Adipose tissue (tissue), 3 donors: ENCODE data around the gene NEO1. TPM values are rescaled to one million over a fixed set of nuclear protein-coding genes. Genes with fewer than 3 reads are reported as not detected.

Experiments used
- H3K27ac ChIP-seq: one replicate; pipeline ENCODE4 v1.5.1; 2013; ENCODE audit warnings: low read depth, low read length
- WGBS, 3 donors: extraction: QIAGEN DNeasy Blood & Tissue Kit; methylation state at CpG; one replicate each; pipeline ENCODE4 v1.1.7; 2013; 5-methylcytosine and 5-hydroxymethylcytosine counted together
- polyA plus RNA-seq, 3 donors: library from polyadenylated mRNA; stranded (reverse); fragments of 200-250 nt; gene quantifications; one replicate each; pipeline ENCODE4 v1.2.3, GENCODE V29; 2013
- donor health status: healthy with polysubstance abuse.
- donor health status: Bipolar disorder and iron deficiency.
- donor health status: healthy.

Gene NEO1
- polyA plus RNA-seq, 3 donors = 5.8 to 12.2 (median 9.8) TPM

DNA sequence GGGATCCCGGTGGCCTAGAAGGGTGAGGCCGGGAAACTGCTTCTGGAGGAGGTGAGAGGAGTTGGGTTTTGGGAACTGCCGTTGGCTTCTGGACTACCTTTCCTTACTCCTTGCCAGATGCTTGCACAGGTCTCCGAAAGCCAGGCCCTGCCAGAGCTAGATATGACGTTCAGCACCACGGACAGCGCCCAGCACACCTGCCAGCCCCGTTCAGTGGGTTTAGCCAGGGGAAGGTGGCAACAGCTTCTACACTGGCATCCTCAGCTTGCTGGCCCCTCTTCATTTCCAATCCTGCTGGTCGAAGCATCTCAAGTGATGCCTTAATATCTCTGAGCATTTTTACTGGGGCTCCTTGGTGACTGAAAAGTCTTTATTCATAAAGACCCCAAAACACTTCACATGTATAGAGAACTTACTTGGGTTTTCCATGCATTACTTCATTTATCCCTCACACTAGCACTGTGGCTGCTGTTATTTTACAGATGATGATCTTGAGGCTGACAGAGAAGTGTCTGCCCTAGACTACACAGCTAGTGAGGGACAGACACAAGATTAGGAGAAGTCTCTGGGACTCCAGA lies 294.6 kb downstream of the NEO1 start:
- 15 to 26% (median 24%) methylated on average over 9 of the region's 9 CpGs for WGBS, 3 donors
- H3K27ac ChIP-seq = no peak overlapping the region

DNA sequence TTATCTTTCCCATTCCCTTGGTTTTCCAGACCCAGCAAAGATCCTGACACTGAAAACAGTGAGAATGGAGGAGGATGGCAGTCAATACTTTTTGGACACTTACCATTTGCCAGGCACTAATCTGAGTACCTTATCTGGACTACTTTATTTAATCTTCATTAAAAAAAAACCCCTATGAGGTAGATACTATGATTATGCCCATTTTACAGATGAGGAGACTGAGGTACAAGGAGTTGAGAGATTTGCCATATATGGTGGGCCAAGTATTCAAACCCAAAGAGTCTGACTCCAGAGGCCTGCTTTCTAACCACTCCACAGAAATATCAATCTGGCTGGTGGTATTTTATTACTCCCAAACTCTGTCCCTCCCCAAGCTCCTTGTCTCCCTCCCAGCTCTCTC lies 296.9 kb downstream of the NEO1 start:
- no peak overlapping the region for H3K27ac ChIP-seq

DNA sequence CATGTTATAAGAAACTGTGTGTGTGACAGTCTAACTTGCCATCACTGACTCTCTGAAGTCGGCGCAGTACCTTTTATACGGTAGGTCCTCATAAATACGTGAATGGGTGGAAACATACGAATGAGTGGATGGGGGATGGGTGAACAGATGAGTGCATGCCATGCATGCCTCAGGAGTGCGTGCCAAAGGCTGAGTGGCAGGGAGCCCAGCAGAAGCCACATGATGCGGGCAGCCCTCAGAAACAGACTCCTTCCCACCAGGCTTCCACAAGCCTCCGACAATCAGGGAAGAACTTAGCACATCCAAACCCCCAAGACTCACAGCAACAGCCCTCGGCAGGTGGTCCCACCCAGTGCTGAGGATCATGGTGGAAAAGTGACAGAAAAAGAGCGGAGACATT lies 299.8 kb downstream of the NEO1 start:
- no peak overlapping the region for H3K27ac ChIP-seq
- 72 to 79% (median 78%) methylated on average over 10 of the region's 10 CpGs for WGBS, 3 donors

DNA sequence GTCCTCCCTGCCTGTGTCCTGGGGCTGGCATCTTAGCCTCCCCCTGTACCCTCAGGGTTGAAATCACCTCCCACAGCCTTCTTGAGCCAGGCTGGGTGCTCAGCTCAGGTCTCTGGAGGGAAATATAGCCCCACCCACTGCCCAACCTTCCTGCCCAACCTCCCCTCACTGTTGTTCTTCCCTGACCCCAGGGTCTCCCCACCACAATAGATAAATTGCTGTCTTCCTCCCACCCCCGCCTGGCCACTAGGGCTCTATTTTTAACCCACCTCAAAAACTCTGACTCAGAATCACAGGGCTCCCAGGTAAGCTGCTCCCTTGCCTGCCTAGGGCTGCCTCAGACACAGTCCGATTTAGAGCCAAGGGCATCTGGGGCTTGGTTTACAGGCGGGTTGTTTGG lies 301.5 kb downstream of the NEO1 start:
- 44 to 57% (median 57%) methylated on average over 3 of the region's 3 CpGs for WGBS, 3 donors
- no peak overlapping the region for H3K27ac ChIP-seq

- H3K27ac ChIP-seq = no peak overlapping the region
- WGBS, 3 donors = 62 to 93% (median 91%) methylated on average over 4 of the region's 4 CpGs
Measured at GRCh38 chr15:73354241-73354640, 302.0 kb downstream of the NEO1 start.
